Activated CD8-positive, alpha-beta T cell treated with anti-CD3 and anti-CD28 coated beads for 36 hours (primary cell): ENCODE measurements around the gene MEPCE. TPM values are rescaled to one million over a fixed set of nuclear protein-coding genes. Genes with fewer than 3 reads are reported as not detected.
A peak's percentile ranks its signal among the peaks of the same experiment; 100 is the strongest.
"Not testable (repeated sequence)": the region's sequence is repeated elsewhere in the genome, so short reads cannot be mapped to it uniquely, and the experiment has no call there.

Experiments used
- ATAC-seq: fragments of 200-7000 bp; cut with Tn5 transposase; one replicate; pipeline ENCODE4 v1.10.0; 2021; ENCODE audit warnings: mild to moderate bottlenecking, moderate library complexity
- CTCF ChIA-PET: fragments of 350-600 bp; sonication (Branson Sonifier 250); formaldehyde crosslinking; loops from one replicate; lab custom pipeline; 2021; ENCODE audit warnings: antibody characterized with exemption; lab: Charles Lee
- POLR2A ChIA-PET: fragments of 350-600 bp; sonication (Branson Sonifier 250); formaldehyde crosslinking; loops from one replicate; lab custom pipeline; 2021; ENCODE audit warnings: antibody characterized with exemption; lab: Charles Lee
- DNase-seq: peaks from one replicate; pipeline ENCODE4 v3.0.0-alpha.2; 2020
- H3K27ac Mint-ChIP-seq: one replicate; pipeline ENCODE4 v1.8.0; 2021; ENCODE audit warnings: mild to moderate bottlenecking, mixed read lengths
- H3K27me3 Mint-ChIP-seq: one replicate; pipeline ENCODE4 v1.8.0; 2021; ENCODE audit warnings: mixed read lengths
- H3K36me3 Mint-ChIP-seq: one replicate; pipeline ENCODE4 v1.8.0; 2021; ENCODE audit warnings: low read depth, mixed read lengths
- H3K4me1 Mint-ChIP-seq: one replicate; pipeline ENCODE4 v1.8.0; 2021; ENCODE audit warnings: low read depth, mixed read lengths
- H3K4me3 Mint-ChIP-seq: one replicate; pipeline ENCODE4 v1.8.0; 2021; ENCODE audit warnings: mild to moderate bottlenecking, moderate library complexity, mixed read lengths
- H3K9me3 Mint-ChIP-seq: one replicate; pipeline ENCODE4 v1.8.0; 2021; ENCODE audit warnings: mixed read lengths
- CTCF ChIP-seq: fragments of 200-600 bp; IDR thresholded peaks from one replicate; pipeline ENCODE4 v1.8.0; 2022; ENCODE audit warnings: antibody characterized with exemption, mild to moderate bottlenecking
- intact Hi-C: fragments of 100-400 bp; cut with micrococcal nuclease; formaldehyde crosslinking; loops from one replicate; pipeline ENCODE4 v1.10.0; 2022
- total RNA-seq, 2 experiments: library from RNA; stranded (reverse); gene quantifications; one replicate each; pipeline ENCODE4 v1.2.3, GENCODE V29; 2021

The MEPCE gene
- total RNA-seq, 2 experiments from 2014 or later: 38.3 to 38.8 TPM

- TF ChIP-seq CTCF: no peak
- DNase-seq: no peak
- H3K4me3 Mint-ChIP-seq: no peak overlapping the region
- no peak overlapping the region for H3K27ac Mint-ChIP-seq
- no peaks in the 10 kb centered on the region for H3K36me3 Mint-ChIP-seq
- no peak for ATAC-seq
- peaks cover 13% of the 10 kb centered on the region for H3K4me1 Mint-ChIP-seq
- H3K27me3 Mint-ChIP-seq: no peaks in the 10 kb centered on the region
- intact Hi-C loops: no loop called here
- ChIA-PET POLR2A (no interaction called here), CTCF (interaction anchor here (3.8 kb wide), 1 partner anchor 13 kb away, joined by 17 read pairs; no protein-coding TSS in a partner anchor)
- no peaks in the 10 kb centered on the region for H3K9me3 Mint-ChIP-seq
Observed at GRCh38 chr7:100441641-100442535, 12.3 kb downstream of the MEPCE start.

GRCh38 chr7:100443096-100443840 lies 13.6 kb downstream of the MEPCE start:
- POLR2A ChIA-PET: interaction anchor here (0.6 to 2.3 kb wide), 3 partner anchors 8 to 37 kb away, joined by 3 to 11 read pairs (median 3); partner anchors contain the start of gene PPP1R35
- Mint-ChIP-seq H3K36me3 (no peaks in the 10 kb centered on the region), H3K27me3 (no peaks in the 10 kb centered on the region), H3K4me3 (no peak overlapping the region), H3K27ac (peak overlapping the region; percentile 3), H3K4me1 (peaks cover 13% of the 10 kb centered on the region), H3K9me3 (no peaks in the 10 kb centered on the region)
- CTCF ChIA-PET: interaction anchor here (0.9 to 3.8 kb wide), 3 partner anchors 11 to 116 kb away, joined by 3 to 17 read pairs (median 4); no protein-coding TSS in a partner anchor
- DNase-seq (no peak), ATAC-seq (no peak)
- intact Hi-C loops: no loop called here
- no peak for TF ChIP-seq CTCF

- intact Hi-C loops: no loop called here
- no peaks in the 10 kb centered on the region for H3K9me3 Mint-ChIP-seq
- no peak for TF ChIP-seq CTCF
- no peaks in the 10 kb centered on the region for H3K36me3 Mint-ChIP-seq
- peak overlapping the region; percentile 82 for H3K27ac Mint-ChIP-seq
- peak; percentile 80 for ATAC-seq
- ChIA-PET CTCF (interaction anchor here (0.6 to 3.8 kb wide), 7 partner anchors 10 to 230 kb away, joined by 3 to 17 read pairs (median 3); partner anchors contain the start of gene MOSPD3), POLR2A (interaction anchor here (0.6 to 2.3 kb wide), 7 partner anchors 9 to 58 kb away, joined by 3 to 11 read pairs (median 3); partner anchors contain the start of gene PPP1R35)
- H3K4me3 Mint-ChIP-seq: peak overlapping the region; percentile 31
- peak; percentile 53 for DNase-seq
- H3K27me3 Mint-ChIP-seq: no peaks in the 10 kb centered on the region
- H3K4me1 Mint-ChIP-seq: peaks cover 16% of the 10 kb centered on the region
Observed at GRCh38 chr7:100444311-100445278, 15.0 kb downstream of the MEPCE start.

GRCh38 chr7:100446040-100446439 lies 16.4 kb downstream of the MEPCE start:
- Mint-ChIP-seq H3K9me3 (no peaks in the 10 kb centered on the region), H3K4me1 (peaks cover 19% of the 10 kb centered on the region), H3K4me3 (no peak overlapping the region), H3K27me3 (no peaks in the 10 kb centered on the region), H3K27ac (peak overlapping the region; percentile 2), H3K36me3 (no peaks in the 10 kb centered on the region)
- ChIA-PET CTCF (interaction anchor here (0.8 to 1.3 kb wide), 3 partner anchors 12 to 118 kb away, joined by 3 read pairs; no protein-coding TSS in a partner anchor), POLR2A (interaction anchor here (1.3 kb wide), 1 partner anchor 32 kb away, joined by 4 read pairs; no protein-coding TSS in a partner anchor)
- intact Hi-C loops: no loop called here
- no peak for TF ChIP-seq CTCF
- DNase-seq: no peak
- ATAC-seq: no peak

- CTCF ChIA-PET: interaction anchor here (1.2 to 1.6 kb wide), 2 partner anchors 11 to 112 kb away, joined by 3 read pairs; partner anchors contain the start of gene PPP1R35
- H3K4me1 Mint-ChIP-seq: peaks cover 19% of the 10 kb centered on the region
- H3K9me3 Mint-ChIP-seq, H3K27me3 Mint-ChIP-seq, H3K27ac Mint-ChIP-seq, ATAC-seq, H3K4me3 Mint-ChIP-seq, H3K36me3 Mint-ChIP-seq, DNase-seq, intact Hi-C loops: not testable (repeated sequence)
- POLR2A ChIA-PET: interaction anchor here (0.6 to 1.0 kb wide), 2 partner anchors 10 to 13 kb away, joined by 3 read pairs; no protein-coding TSS in a partner anchor
Observed at GRCh38 chr7:100447363-100447762, 17.7 kb downstream of the MEPCE start.
